B cell (primary cell): ENCODE data around the gene LCN9. TPM values are rescaled to one million over a fixed set of nuclear protein-coding genes. Genes with fewer than 3 reads are reported as not detected.

Experiments used
- ATAC-seq: fragments of 200-7000 bp; cut with Tn5 transposase; one replicate; pipeline ENCODE4 v1.10.0; 2021; ENCODE audit warnings: low read depth, mild to moderate bottlenecking, moderate number of reproducible peaks, moderate library complexity
- CTCF ChIA-PET: fragments of 350-600 bp; sonication (Branson Sonifier 250); formaldehyde crosslinking; loops from one replicate; lab custom pipeline; 2021; ENCODE audit warnings: antibody characterized with exemption, inconsistent platforms; lab: Charles Lee
- POLR2A ChIA-PET: fragments of 350-600 bp; sonication (Branson Sonifier 250); formaldehyde crosslinking; loops from one replicate; lab custom pipeline; 2021; ENCODE audit warnings: antibody characterized with exemption; lab: Charles Lee
- DNase-seq: peaks from one replicate; pipeline ENCODE4 v3.0.0; 2013
- H2AFZ ChIP-seq: 2 replicates; pipeline ENCODE4 v1.6.1; 2012; ENCODE audit warnings: mild to moderate bottlenecking, low read depth, low read length; ENCODE audit not compliant: insufficient read depth, poor library complexity, severe bottlenecking
- H3K27ac ChIP-seq, 2 donors: 1 replicate in 1 of 2; 2 replicates in 1 of 2; pipeline ENCODE4 v1.5.1; 2012 to 2013; ENCODE audit warnings: low read length in 2 of 2, mild to moderate bottlenecking in 2 of 2, moderate library complexity in 1 of 2
- H3K27me3 ChIP-seq, 4 experiments: fragments of 200-600 bp in 1 of 4; sonication (generic) in 1 of 4; replicated peaks in 1 of 4; 1 replicate in 2 of 4; 2 replicates in 2 of 4; pipeline versions ENCODE4 v1.6.1 to v1.7.0; 2013 to 2016; ENCODE audit warnings: low read length in 3 of 4, mild to moderate bottlenecking in 2 of 4, mixed read lengths in 1 of 4, moderate library complexity in 1 of 4; ENCODE audit not compliant: insufficient read depth in 4 of 4, control insufficient read depth in 3 of 4; ENCODE audit errors: control extremely low read depth in 1 of 4
- H3K36me3 ChIP-seq, 2 experiments: replicated peaks in 1 of 2; 1 replicate in 1 of 2; 2 replicates in 1 of 2; pipeline versions ENCODE4 v1.6.1 to v1.7.1; 2013; ENCODE audit warnings: low read length in 1 of 2; ENCODE audit not compliant: insufficient read depth in 2 of 2, control insufficient read depth in 1 of 2; ENCODE audit errors: control extremely low read depth in 1 of 2, extremely low read depth in 1 of 2
- H3K4me1 ChIP-seq, 2 donors: fragments of 200-600 bp in 1 of 2; sonication (generic) in 1 of 2; 1 replicate in 1 of 2; 2 replicates in 1 of 2; pipeline versions ENCODE4 v1.5.1 to v1.6.1; 2013 to 2017; ENCODE audit warnings: low read length in 2 of 2; ENCODE audit not compliant: control insufficient read depth in 2 of 2, insufficient read depth in 2 of 2
- H3K4me2 ChIP-seq: replicated peaks from 2 replicates; pipeline ENCODE3; 2012; ENCODE audit warnings: mild to moderate bottlenecking, low read depth, low read length; ENCODE audit not compliant: poor library complexity, severe bottlenecking
- H3K4me3 ChIP-seq, 5 experiments: fragments of 200-600 bp in 1 of 5; sonication (generic) in 1 of 5; 1 replicate in 3 of 5; 2 replicates in 2 of 5; pipeline versions ENCODE4 v1.5.1 to v1.7.0; 2011 to 2016; ENCODE audit warnings: low read length in 4 of 5, mild to moderate bottlenecking in 4 of 5, low read depth in 2 of 5, control low read depth in 1 of 5, moderate library complexity in 1 of 5; ENCODE audit not compliant: insufficient read depth in 1 of 5; ENCODE audit errors: control extremely low read depth in 1 of 5, extremely low read depth in 1 of 5
- H3K79me2 ChIP-seq: fragments of 200-600 bp; sonication (generic); one replicate; pipeline ENCODE4 v1.6.0; 2016; ENCODE audit warnings: low read length; ENCODE audit not compliant: control insufficient read depth, insufficient read depth
- H3K9ac ChIP-seq: fragments of 200-600 bp; sonication (generic); 2 replicates; pipeline ENCODE4 v1.6.1; 2017; ENCODE audit warnings: mild to moderate bottlenecking, low read length, moderate library complexity
- H3K9me3 ChIP-seq, 3 donors: one replicate each; pipeline versions ENCODE4 v1.6.1 to v1.7.1; 2013; ENCODE audit warnings: low read length in 2 of 3; ENCODE audit not compliant: control insufficient read depth in 2 of 3, insufficient read depth in 1 of 3; ENCODE audit errors: control extremely low read depth in 1 of 3
- H4K20me1 ChIP-seq: 2 replicates; pipeline ENCODE4 v1.6.0; 2012; ENCODE audit warnings: mild to moderate bottlenecking, low read length; ENCODE audit not compliant: insufficient read depth, control insufficient read depth, poor library complexity, severe bottlenecking
- H3K27ac Mint-ChIP-seq: one replicate; pipeline ENCODE4 v1.8.0; 2021; ENCODE audit warnings: mixed read lengths
- H3K27me3 Mint-ChIP-seq: one replicate; pipeline ENCODE4 v1.8.0; 2021; ENCODE audit warnings: mixed read lengths
- H3K4me1 Mint-ChIP-seq: one replicate; pipeline ENCODE4 v1.8.0; 2021; ENCODE audit warnings: mixed read lengths
- H3K4me3 Mint-ChIP-seq: one replicate; pipeline ENCODE4 v1.8.0; 2021; ENCODE audit warnings: mixed read lengths
- H3K9me3 Mint-ChIP-seq: one replicate; pipeline ENCODE4 v1.8.0; 2022; ENCODE audit warnings: mixed read lengths; ENCODE audit not compliant: insufficient read depth
- CTCF ChIP-seq: fragments of 200-600 bp; IDR thresholded peaks from one replicate; pipeline ENCODE4 v1.8.0; 2022; ENCODE audit warnings: antibody characterized with exemption, mild to moderate bottlenecking
- EZH2 ChIP-seq: IDR thresholded peaks from 2 replicates; pipeline ENCODE4 v1.6.1; 2012; ENCODE audit warnings: borderline replicate concordance, low read depth, mild to moderate bottlenecking, moderate library complexity, low read length; ENCODE audit not compliant: insufficient read depth, poor library complexity, severe bottlenecking
- WGBS: methylation state at CpG from one replicate; pipeline ENCODE4 v1.1.5; 2013; ENCODE audit warnings: missing lambda C conversion rate; ENCODE audit not compliant: insufficient coverage; 5-methylcytosine and 5-hydroxymethylcytosine counted together
- intact Hi-C: fragments of 100-400 bp; cut with micrococcal nuclease; formaldehyde crosslinking; loops from one replicate; pipeline ENCODE4 v1.10.0; 2022
- polyA plus RNA-seq: library from polyadenylated mRNA; depleted of rRNA; stranded (reverse); fragments of >200 nt; gene quantifications from 2 replicates; pipeline ENCODE4 v1.2.3, GENCODE V29; 2012
- total RNA-seq, 2 donors: library from RNA; stranded (reverse); fragments of 120-200 nt in 1 of 2; gene quantifications; 1 replicate in 1 of 2; 2 replicates in 1 of 2; pipeline versions ENCODE4 v1.2.3 to v1.2.4, GENCODE V29; 2013 to 2022

Gene LCN9
- total and polyA plus RNA-seq, 2 donors (not counting 1 experiment from before 2014, with no cell fraction given) = not detected

DNA sequence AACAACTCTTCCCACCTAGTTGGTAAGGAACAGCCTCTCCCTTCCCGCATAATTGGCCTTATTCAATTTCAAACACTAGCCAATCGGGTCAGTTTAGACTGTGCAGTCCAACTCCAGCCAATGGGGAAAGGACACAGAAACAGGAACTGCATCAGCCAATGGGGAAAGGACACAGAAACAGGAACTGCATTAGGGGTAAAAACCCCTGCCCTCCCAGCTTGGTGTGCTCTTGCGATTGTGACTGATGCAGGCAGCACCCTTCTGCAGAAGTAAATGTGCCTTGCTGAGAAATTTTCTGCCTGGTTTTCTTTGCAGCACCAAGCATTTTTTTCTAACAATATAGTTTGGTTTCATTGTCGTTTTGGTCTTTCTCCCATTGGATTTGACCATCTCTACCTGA lies 15.2 kb upstream of the LCN9 start:
- Histone ChIP-seq H3K4me2 (no peak overlapping the region), H3K4me1 (no peaks in the 10 kb centered on the region), H3K4me3 (no peak overlapping the region), H2AFZ (no peak overlapping the region), H3K9ac (no peak overlapping the region), H3K79me2 (no peaks in the 10 kb centered on the region), H3K36me3 (no peaks in the 10 kb centered on the region), H3K27me3 (no peaks in the 10 kb centered on the region), H3K9me3 (peaks cover 0 to 35% (median 30%) of the 10 kb centered on the region in 3 donors), H3K27ac (no peak overlapping the region), H4K20me1 (no peaks in the 10 kb centered on the region)
- no peak overlapping the region for H3K27ac Mint-ChIP-seq
- H3K27me3 Mint-ChIP-seq = no peaks in the 10 kb centered on the region
- CTCF ChIA-PET = no interaction called here
- DNase-seq (no peak), ATAC-seq (no peak)
- H3K9me3 Mint-ChIP-seq = peaks cover 21% of the 10 kb centered on the region
- no peaks in the 10 kb centered on the region for H3K4me1 Mint-ChIP-seq
- no peak overlapping the region for H3K4me3 Mint-ChIP-seq
- TF ChIP-seq EZH2 (no peak), CTCF (no peak)
- POLR2A ChIA-PET = no interaction called here
- WGBS = 100% methylated on average over 2 of the region's 4 CpGs
- intact Hi-C loops = no loop called here

DNA sequence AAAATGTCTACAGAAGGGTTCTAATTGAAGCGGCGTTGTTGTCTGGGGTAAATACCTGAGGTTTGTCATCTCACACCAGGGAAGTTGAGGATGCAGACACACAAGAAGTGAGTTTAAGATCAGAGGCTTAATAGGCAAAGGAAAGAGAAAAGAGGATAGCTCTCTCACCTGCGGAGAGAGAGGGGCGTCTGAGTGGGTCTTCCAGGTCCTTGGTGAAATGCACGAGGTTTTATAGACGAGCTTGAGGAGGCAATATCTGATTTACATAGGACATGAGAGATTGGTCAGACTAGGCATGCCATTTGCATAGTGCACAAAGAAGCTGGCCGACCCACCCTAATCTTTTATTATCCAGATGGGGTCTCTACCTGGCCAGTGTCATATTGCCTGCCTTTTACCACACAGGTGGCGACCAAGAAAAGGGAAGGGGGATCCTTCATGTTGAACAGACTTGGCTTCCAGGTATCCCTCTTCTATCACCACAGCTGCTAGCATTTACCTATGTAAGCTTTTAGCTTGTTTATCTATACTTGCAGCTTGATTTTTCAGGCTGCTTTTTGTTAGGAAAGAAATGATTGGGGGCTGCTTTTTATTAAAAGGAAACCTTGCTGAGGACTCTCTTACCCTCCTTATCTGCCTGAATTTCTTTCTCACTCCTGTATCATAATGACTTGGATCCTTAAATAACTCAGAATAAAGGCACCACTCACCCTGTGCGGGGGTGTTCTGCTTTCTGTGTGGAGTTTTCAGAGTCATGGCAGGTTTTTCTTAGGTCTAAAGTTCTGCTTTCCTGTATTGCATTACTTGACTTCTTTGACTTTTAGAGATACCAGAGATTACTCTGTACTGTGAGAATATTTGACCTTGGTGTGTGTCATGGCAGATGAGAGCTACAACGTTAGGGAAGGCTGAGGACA lies 14.4 kb upstream of the LCN9 start:
- Histone ChIP-seq H4K20me1 (no peaks in the 10 kb centered on the region), H3K4me1 (no peaks in the 10 kb centered on the region), H2AFZ (no peak overlapping the region), H3K9ac (no peak overlapping the region), H3K79me2 (no peaks in the 10 kb centered on the region), H3K27me3 (no peaks in the 10 kb centered on the region), H3K9me3 (peaks cover 0 to 35% (median 30%) of the 10 kb centered on the region in 3 donors), H3K4me3 (no peak overlapping the region), H3K27ac (no peak overlapping the region), H3K36me3 (no peaks in the 10 kb centered on the region), H3K4me2 (no peak overlapping the region)
- DNase-seq = no peak
- WGBS = 86% methylated on average over 8 of the region's 10 CpGs
- no peak overlapping the region for H3K27ac Mint-ChIP-seq
- ChIA-PET CTCF (no interaction called here), POLR2A (no interaction called here)
- no peaks in the 10 kb centered on the region for H3K4me1 Mint-ChIP-seq
- peaks cover 2% of the 10 kb centered on the region for H3K27me3 Mint-ChIP-seq
- intact Hi-C loops = no loop called here
- ATAC-seq = no peak
- TF ChIP-seq EZH2 (no peak), CTCF (no peak)
- peaks cover 21% of the 10 kb centered on the region for H3K9me3 Mint-ChIP-seq
- no peak overlapping the region for H3K4me3 Mint-ChIP-seq
